Mesenchymal stem cell (in vitro differentiated cells and primary cell): ENCODE measurements around the gene TTBK1.

Experiments
- DNase-seq: peaks from one replicate; pipeline ENCODE4 v3.0.0-alpha.2; 2013
- H2AFZ ChIP-seq: one replicate; pipeline ENCODE4 v1.6.1; 2013; ENCODE audit warnings: low read depth, mild to moderate bottlenecking, control low read depth, inconsistent platforms, low read length, moderate library complexity
- H2AK5ac ChIP-seq: 2 replicates; pipeline ENCODE4 v1.6.1; 2013; ENCODE audit warnings: low read length, moderate library complexity, mild to moderate bottlenecking, inconsistent platforms; ENCODE audit not compliant: severe bottlenecking
- H2BK120ac ChIP-seq: one replicate; pipeline ENCODE4 v1.6.1; 2013; ENCODE audit warnings: low read depth, mild to moderate bottlenecking, inconsistent platforms, low read length, moderate library complexity
- H2BK12ac ChIP-seq, 2 experiments: one replicate each; pipeline ENCODE4 v1.6.1; 2013; ENCODE audit warnings: inconsistent platforms in 2 of 2, low read length in 2 of 2, mild to moderate bottlenecking in 2 of 2, moderate library complexity in 2 of 2, control low read depth in 1 of 2
- H2BK15ac ChIP-seq: one replicate; pipeline ENCODE4 v1.6.1; 2013; ENCODE audit warnings: mild to moderate bottlenecking, low read depth, inconsistent platforms; ENCODE audit not compliant: poor library complexity, severe bottlenecking
- H2BK5ac ChIP-seq: 2 replicates; pipeline ENCODE4 v1.6.1; 2013; ENCODE audit warnings: low read depth, mild to moderate bottlenecking, low read length, control low read depth, inconsistent platforms; ENCODE audit not compliant: poor library complexity, severe bottlenecking
- H3K14ac ChIP-seq, 2 experiments: one replicate each; pipeline ENCODE4 v1.6.1; 2013; ENCODE audit warnings: inconsistent platforms in 2 of 2, low read length in 2 of 2, control low read depth in 1 of 2, mild to moderate bottlenecking in 1 of 2, moderate library complexity in 1 of 2
- H3K18ac ChIP-seq, 2 experiments: one replicate each; pipeline ENCODE4 v1.6.1; 2013; ENCODE audit warnings: inconsistent platforms in 2 of 2, low read length in 2 of 2, control low read depth in 1 of 2, low read depth in 1 of 2, mild to moderate bottlenecking in 1 of 2
- H3K23ac ChIP-seq, 2 experiments: one replicate each; pipeline ENCODE4 v1.6.1; 2013; ENCODE audit warnings: inconsistent platforms in 2 of 2, low read length in 2 of 2, mild to moderate bottlenecking in 2 of 2, moderate library complexity in 2 of 2, control low read depth in 1 of 2
- H3K27ac ChIP-seq: 2 replicates; pipeline ENCODE4 v1.5.1; 2013; ENCODE audit warnings: mild to moderate bottlenecking, moderate library complexity, low read length, control low read depth, inconsistent platforms; ENCODE audit not compliant: poor library complexity, severe bottlenecking
- H3K27me3 ChIP-seq, 2 experiments: 2 replicates each; pipeline versions ENCODE4 v1.6.1 to v1.7.0; 2013; ENCODE audit warnings: low read length in 2 of 2, mild to moderate bottlenecking in 2 of 2, moderate library complexity in 2 of 2, control low read depth in 1 of 2, inconsistent platforms in 1 of 2; ENCODE audit not compliant: control insufficient read depth in 1 of 2, insufficient read depth in 1 of 2
- H3K36me3 ChIP-seq, 2 experiments: 2 replicates each; pipeline versions ENCODE4 v1.6.1 to v1.7.0; 2013; ENCODE audit warnings: low read length in 2 of 2, control low read depth in 1 of 2, inconsistent platforms in 1 of 2, low read depth in 1 of 2, mild to moderate bottlenecking in 1 of 2; ENCODE audit not compliant: insufficient read depth in 2 of 2, control insufficient read depth in 1 of 2
- H3K4ac ChIP-seq, 2 experiments: one replicate each; pipeline ENCODE4 v1.6.1; 2013; ENCODE audit warnings: inconsistent platforms in 2 of 2, low read length in 2 of 2, mild to moderate bottlenecking in 2 of 2, moderate library complexity in 2 of 2, control low read depth in 1 of 2, low read depth in 1 of 2
- H3K4me1 ChIP-seq: 2 replicates; pipeline ENCODE4 v1.6.1; 2013; ENCODE audit warnings: low read depth, low read length, control low read depth; ENCODE audit not compliant: control insufficient read depth, insufficient read depth
- H3K4me2 ChIP-seq: 2 replicates; pipeline ENCODE4 v1.6.1; 2013; ENCODE audit warnings: low read length, mild to moderate bottlenecking, inconsistent platforms; ENCODE audit not compliant: poor library complexity, severe bottlenecking
- H3K4me3 ChIP-seq, 2 experiments: 2 replicates each; pipeline versions ENCODE4 v1.5.1 to v1.7.0; 2013; ENCODE audit warnings: low read length in 2 of 2, mild to moderate bottlenecking in 2 of 2, control low read depth in 1 of 2, low read depth in 1 of 2; ENCODE audit not compliant: insufficient read depth in 1 of 2
- H3K79me1 ChIP-seq: replicated peaks from 2 replicates; pipeline ENCODE4 v1.6.1; 2013; ENCODE audit warnings: mild to moderate bottlenecking, control low read depth, low read length, inconsistent platforms; ENCODE audit not compliant: poor library complexity, severe bottlenecking
- H3K9ac ChIP-seq: 2 replicates; pipeline ENCODE4 v1.7.0; 2013; ENCODE audit warnings: mild to moderate bottlenecking, low read length, moderate library complexity
- H3K9me3 ChIP-seq: 2 replicates; pipeline ENCODE4 v1.7.0; 2013; ENCODE audit warnings: mild to moderate bottlenecking, low read length; ENCODE audit not compliant: control insufficient read depth
- H4K8ac ChIP-seq: one replicate; pipeline ENCODE4 v1.6.1; 2013; ENCODE audit warnings: inconsistent platforms, mild to moderate bottlenecking, low read length, moderate library complexity
- H4K91ac ChIP-seq: one replicate; pipeline ENCODE4 v1.6.1; 2013; ENCODE audit warnings: mild to moderate bottlenecking, low read length, inconsistent platforms
- WGBS: methylation state at CpG from one replicate; pipeline ENCODE4 v1.1.7; 2013; ENCODE audit warnings: mixed read lengths; 5-methylcytosine and 5-hydroxymethylcytosine counted together

The TTBK1 gene

DNA sequence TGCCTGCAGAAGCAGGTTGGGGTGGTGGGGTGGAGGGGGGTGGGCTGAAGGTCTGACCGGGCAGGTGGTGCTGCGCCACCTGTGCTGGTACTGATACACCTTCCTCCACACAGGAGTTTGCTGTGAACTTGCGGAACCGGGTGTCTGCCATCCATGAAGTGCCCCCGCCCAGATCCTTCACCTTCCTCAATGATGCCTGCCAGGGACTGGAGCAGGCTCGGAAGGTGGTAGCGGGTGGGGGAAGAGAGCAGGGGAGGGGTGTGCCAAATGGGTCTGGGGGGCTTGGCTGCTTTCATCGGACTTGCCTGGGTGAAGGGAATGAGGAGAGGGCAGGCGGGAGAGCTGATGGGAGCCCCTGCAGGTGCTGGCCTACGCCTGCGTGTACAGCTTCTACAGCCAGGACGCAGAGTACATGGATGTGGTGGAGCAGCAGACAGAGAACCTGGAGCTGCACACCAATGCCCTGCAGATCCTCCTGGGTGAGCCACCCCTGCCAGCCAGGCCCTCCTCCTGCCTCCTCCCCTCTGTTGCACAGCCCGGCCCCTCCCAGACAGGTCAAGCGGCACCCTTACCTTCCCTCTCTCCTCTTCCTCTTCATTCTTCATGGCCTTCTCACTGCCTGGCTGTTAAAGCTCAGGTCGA lies 20.7 kb upstream of the TTBK1 start:
- DNase-seq = no peak
- Histone ChIP-seq H3K4me2 (no peak overlapping the region), H3K79me1 (no peaks in the 10 kb centered on the region), H2AFZ (no peak overlapping the region), H3K14ac (no peak overlapping the region), H2BK120ac (no peak overlapping the region), H3K27me3 (no peaks in the 10 kb centered on the region), H3K23ac (no peak overlapping the region), H3K36me3 (peaks cover 63 to 66% of the 10 kb centered on the region in 2 experiments), H3K18ac (no peak overlapping the region), H3K9ac (no peak overlapping the region), H3K9me3 (no peaks in the 10 kb centered on the region), H3K27ac (no peak overlapping the region), H2AK5ac (no peak overlapping the region), H3K4me3 (no peak overlapping the region), H2BK5ac (no peak overlapping the region), H4K91ac (no peak overlapping the region), H2BK12ac (no peak overlapping the region), H3K4ac (no peak overlapping the region), H3K4me1 (peaks cover 2% of the 10 kb centered on the region), H4K8ac (no peak overlapping the region), H2BK15ac (no peak overlapping the region)
- 98% methylated on average over 13 of the region's 15 CpGs for WGBS

DNA sequence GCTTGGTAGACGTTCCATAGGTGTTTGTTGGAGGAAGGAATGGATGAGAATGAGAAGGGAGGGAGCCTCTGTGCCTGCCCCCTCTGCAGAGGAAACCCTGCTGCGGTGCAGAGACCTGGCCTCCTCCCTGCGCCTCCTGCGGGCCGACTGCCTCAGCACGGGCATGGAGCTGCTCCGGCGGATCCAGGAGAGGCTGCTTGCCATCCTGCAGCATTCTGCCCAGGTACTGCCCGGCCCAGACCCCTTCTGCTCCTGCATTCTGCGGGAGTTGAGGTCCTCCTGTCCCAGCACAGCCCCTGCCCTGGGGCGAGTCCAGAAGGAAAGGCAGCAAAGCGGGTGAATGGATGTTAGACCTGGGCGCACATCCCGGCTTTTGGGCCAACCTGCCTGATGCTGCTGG lies 20.1 kb upstream of the TTBK1 start:
- no peak overlapping the region for H3K23ac ChIP-seq
- H3K27ac ChIP-seq = no peak overlapping the region
- H3K36me3 ChIP-seq = peaks cover 59 to 66% of the 10 kb centered on the region in 2 experiments
- no peak overlapping the region for H3K9ac ChIP-seq
- H3K14ac ChIP-seq = no peak overlapping the region
- no peak overlapping the region for H4K91ac ChIP-seq
- H3K4me3 ChIP-seq = no peak overlapping the region
- H2BK12ac ChIP-seq = no peak overlapping the region
- DNase-seq = no peak
- no peak overlapping the region for H3K4me2 ChIP-seq
- H2BK15ac ChIP-seq = no peak overlapping the region
- no peak overlapping the region for H2AFZ ChIP-seq
- H2BK120ac ChIP-seq = no peak overlapping the region
- H3K27me3 ChIP-seq = no peaks in the 10 kb centered on the region
- WGBS = 90% methylated on average over 14 of the region's 14 CpGs
- H3K4me1 ChIP-seq = peaks cover 2% of the 10 kb centered on the region
- H4K8ac ChIP-seq = no peak overlapping the region
- no peak overlapping the region for H2BK5ac ChIP-seq
- no peaks in the 10 kb centered on the region for H3K9me3 ChIP-seq
- H3K4ac ChIP-seq = no peak overlapping the region
- no peaks in the 10 kb centered on the region for H3K79me1 ChIP-seq
- no peak overlapping the region for H2AK5ac ChIP-seq
- H3K18ac ChIP-seq = no peak overlapping the region

DNA sequence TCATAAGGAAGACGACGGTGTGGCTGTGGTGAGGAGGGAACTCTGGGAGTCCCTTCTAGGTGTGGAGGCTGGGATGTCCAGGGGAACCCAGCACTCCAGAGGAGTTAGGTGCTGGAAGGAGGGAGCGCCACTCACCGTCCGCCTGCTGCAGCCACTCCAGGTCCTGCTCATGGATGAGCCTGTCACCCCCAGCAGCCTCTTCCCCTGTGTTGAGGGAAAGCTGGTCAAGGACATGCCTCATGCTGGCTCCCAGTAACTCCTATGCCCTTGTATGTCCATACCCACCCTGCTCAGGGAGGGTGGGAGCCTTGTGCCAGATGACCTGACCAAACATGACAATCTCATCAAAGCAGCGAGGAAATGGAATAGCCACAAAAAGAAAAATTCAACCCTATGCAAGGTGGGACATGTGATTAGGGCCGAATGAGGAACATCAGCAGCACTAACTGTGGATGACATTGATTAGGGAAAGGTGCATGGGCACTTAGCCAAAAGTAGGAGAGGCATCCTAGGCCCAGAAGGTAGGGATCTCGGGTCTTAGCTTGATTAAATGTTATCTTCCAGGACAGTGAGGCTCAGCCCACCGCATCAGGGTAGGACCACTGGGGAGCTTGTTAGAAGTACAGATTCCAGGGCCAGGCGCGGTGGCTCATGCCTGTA lies 17.0 kb upstream of the TTBK1 start:
- Histone ChIP-seq H2AK5ac (no peak overlapping the region), H3K79me1 (no peaks in the 10 kb centered on the region), H4K8ac (no peak overlapping the region), H3K27ac (no peak overlapping the region), H2BK12ac (no peak overlapping the region), H3K4me3 (no peak overlapping the region), H3K18ac (no peak overlapping the region), H2AFZ (no peak overlapping the region), H2BK120ac (no peak overlapping the region), H3K4me2 (no peak overlapping the region), H3K4me1 (peaks cover 6% of the 10 kb centered on the region), H3K27me3 (peaks cover 4 to 8% of the 10 kb centered on the region in 2 experiments), H3K9ac (no peak overlapping the region), H3K36me3 (peaks cover 31 to 41% of the 10 kb centered on the region in 2 experiments), H2BK5ac (no peak overlapping the region), H3K23ac (no peak overlapping the region), H3K14ac (no peak overlapping the region), H3K4ac (no peak overlapping the region), H4K91ac (no peak overlapping the region), H3K9me3 (no peaks in the 10 kb centered on the region), H2BK15ac (no peak overlapping the region)
- 97% methylated on average over 11 of the region's 11 CpGs for WGBS
- no peak for DNase-seq

DNA sequence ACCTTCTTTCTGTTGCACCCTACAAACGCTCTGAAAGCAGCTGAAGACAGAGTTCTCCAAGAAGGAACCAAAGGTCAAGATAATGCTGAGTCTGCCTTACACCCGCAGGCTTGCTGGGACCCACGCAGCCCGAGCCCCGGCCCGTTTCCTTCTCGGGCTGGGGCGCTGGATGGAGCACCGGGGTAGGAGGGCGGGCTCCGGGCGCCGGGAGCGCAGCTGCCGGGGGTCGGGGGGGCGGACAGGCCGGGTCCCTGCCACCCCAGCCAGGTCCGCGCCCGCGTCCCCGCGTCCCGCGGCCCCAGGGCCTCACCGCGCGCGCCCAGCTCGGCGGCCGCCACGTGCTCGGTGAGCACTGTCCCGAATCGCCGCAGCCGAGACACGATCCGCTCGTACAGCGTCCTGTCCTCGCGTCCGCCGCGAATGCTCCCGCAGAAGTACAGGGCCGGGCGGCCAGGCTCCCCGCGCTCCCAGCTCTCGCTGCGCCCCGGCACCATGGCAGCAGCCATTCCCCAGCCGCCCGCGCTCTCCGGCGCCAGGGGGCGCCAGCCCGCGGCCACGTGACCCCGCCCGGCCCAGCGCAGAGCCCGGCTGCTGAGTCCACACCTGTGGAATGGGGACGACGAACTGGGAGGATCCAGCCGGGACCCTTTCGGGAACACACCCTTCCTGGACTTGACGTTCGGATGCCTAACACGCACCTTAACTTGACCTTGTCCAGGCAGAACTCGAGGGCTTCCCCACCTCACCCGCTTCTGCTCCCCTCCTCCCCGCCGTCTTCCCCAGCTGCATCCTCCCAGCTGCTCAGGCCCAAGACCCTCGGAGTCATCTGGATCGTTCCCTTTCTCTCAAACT lies 14.1 kb upstream of the TTBK1 start, which contains the start of gene DNPH1:
DNPH1 (minus strand) TSS at position 531 of the 852 bp plus-strand sequence; CDS start at position 506, 25 bp downstream.
- Histone ChIP-seq H2AFZ (peak within 1 kb of the TSS; percentile 88), H2BK120ac (peak within 1 kb of the TSS; percentile 54), H3K27me3 (peaks cover 16 to 28% of the 10 kb centered on the region in 2 experiments), H3K4me2 (peak within 1 kb of the TSS; percentile 66), H4K8ac (peak within 1 kb of the TSS; percentile 94), H3K4me1 (peaks cover 4% of the 10 kb centered on the region), H3K27ac (no peak within 1 kb of the TSS), H2BK15ac (peak within 1 kb of the TSS; percentile 12), H2BK12ac (peak within 1 kb of the TSS in 1 of 2 experiments; percentile 29), H2AK5ac (no peak within 1 kb of the TSS), H3K9me3 (no peaks in the 10 kb centered on the region), H2BK5ac (no peak within 1 kb of the TSS), H3K36me3 (peaks cover 12 to 14% of the 10 kb centered on the region in 2 experiments), H3K23ac (no peak within 1 kb of the TSS), H3K9ac (peak within 1 kb of the TSS; percentile 84), H4K91ac (peak within 1 kb of the TSS; percentile 88), H3K4ac (peak within 1 kb of the TSS; percentile 34 to 54), H3K79me1 (no peaks in the 10 kb centered on the region), H3K14ac (peak within 1 kb of the TSS in 1 of 2 experiments; percentile 50), H3K18ac (peak within 1 kb of the TSS; percentile 85 to 93), H3K4me3 (peak within 1 kb of the TSS; percentile 74 to 82)
- WGBS = 5% methylated on average over 56 of the region's 82 CpGs
- DNase-seq = peak; percentile 53
